Thoracic aorta (tissue), 2 donors: ENCODE data around the gene SLC15A1. TPM values are rescaled to one million over a fixed set of nuclear protein-coding genes. Genes with fewer than 3 reads are reported as not detected.

Source experiments
- ATAC-seq: fragments of 150-250 bp; one replicate; pipeline ENCODE4 v1.8.0; 2017; ENCODE audit warnings: low read depth; ENCODE audit not compliant: insufficient number of reproducible peaks, low FRiP score
- DNase-seq: peaks from one replicate; pipeline ENCODE4 v3.0.0-alpha.2; 2020; ENCODE audit warnings: low spot score
- H3K27ac ChIP-seq, 2 donors: fragments of 200-600 bp; sonication (generic); 1 replicate in 1 of 2; 2 replicates in 1 of 2; pipeline ENCODE4 v1.5.1; 2016; ENCODE audit warnings: mild to moderate bottlenecking in 2 of 2, moderate library complexity in 2 of 2
- H3K27me3 ChIP-seq: fragments of 200-600 bp; sonication (generic); replicated peaks from 2 replicates; pipeline ENCODE4 v1.6.0; 2016; ENCODE audit warnings: mild to moderate bottlenecking; ENCODE audit not compliant: insufficient read depth
- H3K36me3 ChIP-seq: fragments of 200-600 bp; sonication (generic); one replicate; pipeline ENCODE4 v1.5.1; 2016
- H3K4me1 ChIP-seq, 2 donors: fragments of 200-600 bp; sonication (generic); 1 replicate in 1 of 2; 2 replicates in 1 of 2; pipeline versions ENCODE4 v1.5.1 to v1.6.0; 2016; ENCODE audit warnings: low read depth in 2 of 2, mild to moderate bottlenecking in 1 of 2; ENCODE audit not compliant: control insufficient read depth in 1 of 2
- H3K4me3 ChIP-seq: fragments of 200-600 bp; sonication (generic); 2 replicates; pipeline ENCODE4 v1.5.1; 2016; ENCODE audit warnings: mild to moderate bottlenecking
- H3K9me3 ChIP-seq: fragments of 200-600 bp; sonication (generic); 2 replicates; pipeline ENCODE4 v1.5.1; 2016
- total RNA-seq, 2 donors: library from RNA; depleted of rRNA; stranded (reverse); fragments of >200 nt; gene quantifications; one replicate each; pipeline versions ENCODE4 v1.1.0 to v1.2.3, GENCODE V29; 2016
- TF ChIP-seq, protein P1 (sequence below): fragments of 200-600 bp; sonication (generic); IDR thresholded peaks from one replicate; pipeline ENCODE4 v1.5.1; 2019; ENCODE audit warnings: antibody characterized with exemption

SLC15A1 gene
- total RNA-seq, 2 donors from 2014 or later: not detected

DNA sequence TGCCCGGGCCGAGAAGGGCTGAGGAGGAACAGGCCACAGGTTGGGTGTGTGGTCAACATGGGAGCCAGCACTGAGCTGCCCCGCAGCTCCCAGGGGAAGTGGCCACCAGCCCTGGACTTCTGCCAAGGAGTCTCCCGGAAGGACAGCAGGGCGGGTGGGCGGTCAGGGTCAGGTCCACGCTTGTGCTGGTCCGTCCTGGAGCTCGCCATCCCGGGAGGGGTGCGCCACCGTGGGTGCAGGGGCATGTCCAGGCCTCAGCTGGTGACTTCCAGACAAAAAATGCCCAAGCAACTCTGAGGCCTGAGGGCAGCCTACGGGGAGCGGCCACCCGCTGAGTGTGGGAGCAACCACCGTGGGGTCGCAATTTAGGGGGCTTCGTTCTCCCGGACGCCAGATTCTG, 21.4 kb upstream of the SLC15A1 start:
- TF ChIP-seq, protein P1, sequence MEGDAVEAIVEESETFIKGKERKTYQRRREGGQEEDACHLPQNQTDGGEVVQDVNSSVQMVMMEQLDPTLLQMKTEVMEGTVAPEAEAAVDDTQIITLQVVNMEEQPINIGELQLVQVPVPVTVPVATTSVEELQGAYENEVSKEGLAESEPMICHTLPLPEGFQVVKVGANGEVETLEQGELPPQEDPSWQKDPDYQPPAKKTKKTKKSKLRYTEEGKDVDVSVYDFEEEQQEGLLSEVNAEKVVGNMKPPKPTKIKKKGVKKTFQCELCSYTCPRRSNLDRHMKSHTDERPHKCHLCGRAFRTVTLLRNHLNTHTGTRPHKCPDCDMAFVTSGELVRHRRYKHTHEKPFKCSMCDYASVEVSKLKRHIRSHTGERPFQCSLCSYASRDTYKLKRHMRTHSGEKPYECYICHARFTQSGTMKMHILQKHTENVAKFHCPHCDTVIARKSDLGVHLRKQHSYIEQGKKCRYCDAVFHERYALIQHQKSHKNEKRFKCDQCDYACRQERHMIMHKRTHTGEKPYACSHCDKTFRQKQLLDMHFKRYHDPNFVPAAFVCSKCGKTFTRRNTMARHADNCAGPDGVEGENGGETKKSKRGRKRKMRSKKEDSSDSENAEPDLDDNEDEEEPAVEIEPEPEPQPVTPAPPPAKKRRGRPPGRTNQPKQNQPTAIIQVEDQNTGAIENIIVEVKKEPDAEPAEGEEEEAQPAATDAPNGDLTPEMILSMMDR: no peak
- ATAC-seq (no peak), DNase-seq (no peak)
- Histone ChIP-seq H3K27ac (no peak overlapping the region), H3K27me3 (no peaks in the 10 kb centered on the region), H3K4me3 (no peak overlapping the region), H3K36me3 (no peaks in the 10 kb centered on the region), H3K4me1 (no peaks in the 10 kb centered on the region), H3K9me3 (no peaks in the 10 kb centered on the region)

DNA sequence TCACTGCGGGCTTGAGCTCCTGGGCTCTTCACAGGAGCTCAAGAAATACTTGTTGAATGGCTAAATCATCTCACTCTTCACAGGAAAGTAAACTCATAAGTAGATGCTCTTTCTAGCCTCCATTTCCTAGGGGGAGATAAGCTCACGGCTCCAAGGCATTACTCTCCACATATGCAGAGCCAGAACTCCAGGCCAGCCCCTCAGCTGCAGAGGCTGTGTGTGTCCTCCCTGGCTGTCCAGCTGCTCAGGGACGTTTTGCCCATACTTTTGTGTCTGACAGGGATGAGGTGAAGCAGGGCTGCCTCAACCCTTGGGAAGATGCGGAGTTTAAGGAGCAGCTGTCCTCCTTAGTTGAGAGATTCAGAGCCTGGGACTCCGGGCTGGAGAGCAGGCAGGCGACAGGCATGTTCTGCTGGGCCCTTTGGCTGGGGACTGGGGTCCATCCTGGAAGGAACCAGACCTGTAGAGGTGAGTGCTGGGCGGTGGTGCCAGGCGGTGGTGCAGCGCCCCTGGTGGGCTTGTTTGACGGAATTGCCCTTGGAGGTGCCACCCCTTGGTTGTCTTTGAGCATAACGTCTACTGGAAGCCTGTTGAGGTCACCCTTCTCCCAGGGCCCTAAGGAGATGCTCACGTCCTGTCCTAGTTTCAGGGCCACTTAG, 20.5 kb upstream of the SLC15A1 start:
- no peaks in the 10 kb centered on the region for H3K4me1 ChIP-seq
- ATAC-seq (no peak), DNase-seq (no peak)
- no peaks in the 10 kb centered on the region for H3K36me3 ChIP-seq
- no peaks in the 10 kb centered on the region for H3K9me3 ChIP-seq
- TF ChIP-seq, protein P1: no peak
- H3K4me3 ChIP-seq: no peak overlapping the region
- no peaks in the 10 kb centered on the region for H3K27me3 ChIP-seq
- H3K27ac ChIP-seq: no peak overlapping the region

DNA sequence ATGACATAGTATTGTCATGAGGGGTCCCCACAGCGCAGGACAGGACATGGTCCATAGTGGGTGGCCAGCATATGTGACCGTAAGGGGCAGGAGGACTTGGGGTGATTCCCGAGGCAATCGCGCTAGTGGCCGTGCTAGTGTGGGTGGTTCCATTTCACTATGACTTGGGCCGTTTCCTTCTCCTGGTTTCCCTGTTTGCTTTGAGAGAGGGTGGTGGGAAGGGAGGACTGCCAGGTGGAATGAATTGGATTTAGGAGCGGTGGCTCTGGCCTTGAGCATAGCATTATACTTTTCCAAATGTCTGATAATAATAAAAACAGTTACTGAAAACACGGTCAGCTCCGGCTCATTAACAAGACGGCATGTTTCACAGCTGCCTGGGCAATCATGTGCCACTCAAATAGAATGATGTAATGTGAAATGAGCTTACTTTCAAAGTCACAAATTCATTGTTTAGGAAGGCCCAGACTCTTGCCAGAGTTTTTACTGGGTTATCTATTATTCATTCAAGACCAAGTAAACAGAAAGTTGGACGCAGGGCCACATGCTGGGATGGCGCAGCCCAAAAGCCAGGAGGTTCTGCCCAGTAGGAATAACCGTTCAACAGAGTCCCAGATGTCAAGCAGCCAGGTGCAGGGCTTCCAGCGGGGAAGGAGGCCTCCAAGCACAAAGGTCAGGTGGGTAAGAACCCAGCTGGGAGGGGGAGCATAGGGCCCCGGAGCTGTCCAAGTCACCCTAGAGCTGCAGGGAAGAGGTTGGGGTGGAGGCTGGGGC, 19.6 kb upstream of the SLC15A1 start:
- Histone ChIP-seq H3K27me3 (no peaks in the 10 kb centered on the region), H3K4me1 (no peaks in the 10 kb centered on the region), H3K9me3 (no peaks in the 10 kb centered on the region), H3K36me3 (no peaks in the 10 kb centered on the region), H3K4me3 (no peak overlapping the region), H3K27ac (no peak overlapping the region)
- no peak for ATAC-seq
- TF ChIP-seq, protein P1: no peak
- DNase-seq: no peak

DNA sequence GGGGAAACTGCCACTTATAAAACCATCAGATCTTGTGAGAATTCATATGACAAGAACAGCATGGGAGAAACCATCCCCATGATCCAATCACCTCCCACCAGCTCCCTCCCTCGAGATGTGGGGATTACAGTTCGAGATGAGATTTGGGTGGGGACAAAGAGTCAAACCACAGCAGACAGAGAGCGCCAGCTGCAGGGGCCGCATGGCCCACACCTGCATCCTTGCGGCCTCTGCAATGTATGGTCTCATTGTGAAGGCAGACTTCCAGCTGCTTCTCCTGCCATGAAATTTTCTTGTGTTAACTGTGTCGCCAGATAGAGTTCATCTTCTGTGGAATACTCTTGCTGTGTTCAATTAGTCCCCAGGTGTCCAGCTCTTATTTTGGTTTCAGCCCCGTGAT, 17.3 kb upstream of the SLC15A1 start:
- TF ChIP-seq, protein P1: no peak
- Histone ChIP-seq H3K9me3 (no peaks in the 10 kb centered on the region), H3K27ac (no peak overlapping the region), H3K4me1 (no peaks in the 10 kb centered on the region), H3K27me3 (no peaks in the 10 kb centered on the region), H3K4me3 (no peak overlapping the region), H3K36me3 (no peaks in the 10 kb centered on the region)
- no peak for DNase-seq
- no peak for ATAC-seq

DNA sequence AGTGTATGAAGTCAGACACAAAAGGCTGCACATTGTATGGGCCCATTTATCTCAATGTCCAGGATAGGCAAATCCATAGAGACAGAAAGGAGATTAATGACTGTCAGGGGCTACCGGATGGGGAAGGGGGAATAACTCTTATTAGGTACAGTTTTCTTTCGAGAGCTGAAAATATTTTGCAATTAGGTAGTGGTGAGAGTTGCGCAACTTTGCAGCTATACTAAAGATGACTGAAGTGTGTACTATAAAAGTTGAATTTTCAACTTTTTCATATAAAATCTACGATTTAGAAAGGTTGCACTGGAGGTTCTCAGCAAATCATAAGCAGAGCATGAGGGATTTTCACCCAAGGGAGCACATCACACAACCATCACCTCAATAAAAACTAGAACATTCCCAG, 16.1 kb upstream of the SLC15A1 start:
- H3K36me3 ChIP-seq: no peaks in the 10 kb centered on the region
- TF ChIP-seq, protein P1: no peak
- no peaks in the 10 kb centered on the region for H3K4me1 ChIP-seq
- no peaks in the 10 kb centered on the region for H3K27me3 ChIP-seq
- H3K4me3 ChIP-seq: no peak overlapping the region
- ATAC-seq (no peak), DNase-seq (no peak)
- H3K27ac ChIP-seq: no peak overlapping the region
- no peaks in the 10 kb centered on the region for H3K9me3 ChIP-seq
